Endodermal cell (in vitro differentiated cells): Measurements from ENCODE around the gene PRKCA. TPM values are rescaled to one million over a fixed set of nuclear protein-coding genes. Genes with fewer than 3 reads are reported as not detected.

Experiments
- DNase-seq: peaks from one replicate; pipeline ENCODE4 v3.0.0-alpha.2; 2017
- H3K27ac ChIP-seq: 2 replicates; pipeline ENCODE4 v1.5.1; 2013; ENCODE audit warnings: mild to moderate bottlenecking, low read depth, low read length, moderate library complexity
- H3K27me3 ChIP-seq: 2 replicates; pipeline ENCODE4 v1.6.1; 2013; ENCODE audit warnings: mild to moderate bottlenecking, low read length, moderate library complexity; ENCODE audit not compliant: insufficient read depth, control insufficient read depth, poor library complexity, severe bottlenecking
- H3K36me3 ChIP-seq: 2 replicates; pipeline ENCODE4 v1.7.0; 2013; ENCODE audit warnings: mild to moderate bottlenecking, low read length, moderate library complexity; ENCODE audit not compliant: control insufficient read depth, insufficient read depth
- H3K4me1 ChIP-seq: one replicate; pipeline ENCODE4 v1.7.0; 2013; ENCODE audit warnings: low read length; ENCODE audit not compliant: control insufficient read depth, insufficient read depth
- H3K4me3 ChIP-seq: 2 replicates; pipeline ENCODE4 v1.5.1; 2013; ENCODE audit warnings: mild to moderate bottlenecking, low read length, moderate library complexity
- H3K9ac ChIP-seq: 2 replicates; pipeline ENCODE4 v1.6.1; 2013; ENCODE audit warnings: mild to moderate bottlenecking, low read length, moderate library complexity; ENCODE audit not compliant: poor library complexity, severe bottlenecking; ENCODE audit errors: extremely low read depth
- H3K9me3 ChIP-seq: 2 replicates; pipeline ENCODE4 v1.6.1; 2013; ENCODE audit warnings: mild to moderate bottlenecking, low read length, moderate library complexity; ENCODE audit not compliant: control insufficient read depth
- H3K27ac Mint-ChIP-seq: 2 replicates; pipeline ENCODE4 v1.8.0; 2020; ENCODE audit warnings: mixed read lengths
- H3K27me3 Mint-ChIP-seq: 2 replicates; pipeline ENCODE4 v1.8.0; 2021; ENCODE audit warnings: mild to moderate bottlenecking, mixed read lengths; ENCODE audit not compliant: insufficient read depth
- H3K36me3 Mint-ChIP-seq: 2 replicates; pipeline ENCODE4 v1.8.0; 2020; ENCODE audit warnings: low read depth, mixed read lengths
- H3K4me1 Mint-ChIP-seq: 2 replicates; pipeline ENCODE4 v1.8.0; 2020; ENCODE audit warnings: mixed read lengths
- H3K4me3 Mint-ChIP-seq: 2 replicates; pipeline ENCODE4 v1.8.0; 2020; ENCODE audit warnings: mild to moderate bottlenecking, moderate library complexity, mixed read lengths
- H3K9me3 Mint-ChIP-seq: 2 replicates; pipeline ENCODE4 v1.8.0; 2020; ENCODE audit warnings: mild to moderate bottlenecking, mixed read lengths
- WGBS, 2 experiments: methylation state at CpG; one replicate each; pipeline versions ENCODE4 v1.1.5 to v1.1.7; 2013; ENCODE audit warnings: missing lambda C conversion rate in 2 of 2, mixed read lengths in 1 of 2; ENCODE audit not compliant: insufficient coverage in 1 of 2, insufficient read length in 1 of 2; 5-methylcytosine and 5-hydroxymethylcytosine counted together
- total RNA-seq, 2 donors: library from RNA; stranded (reverse); fragmentation: NEBNext Ultra II Directional in 1 of 2; extraction: Animal tissue kit (Norgen Biotek cat#: 25700) in 1 of 2; gene quantifications; 2 replicates in 1 of 2; 3 replicates in 1 of 2; pipeline ENCODE4 v1.2.1, GENCODE V29; 2021
- TF ChIP-seq, protein P1 (sequence below): fragments of 200-600 bp; sonication (generic); conservative IDR thresholded peaks from 2 replicates; pipeline ENCODE4 v1.5.0; 2021; ENCODE audit warnings: antibody characterized with exemption, mild to moderate bottlenecking

Gene PRKCA
- total RNA-seq, 2 donors from 2014 or later = 8.7 to 14.6 TPM

DNA sequence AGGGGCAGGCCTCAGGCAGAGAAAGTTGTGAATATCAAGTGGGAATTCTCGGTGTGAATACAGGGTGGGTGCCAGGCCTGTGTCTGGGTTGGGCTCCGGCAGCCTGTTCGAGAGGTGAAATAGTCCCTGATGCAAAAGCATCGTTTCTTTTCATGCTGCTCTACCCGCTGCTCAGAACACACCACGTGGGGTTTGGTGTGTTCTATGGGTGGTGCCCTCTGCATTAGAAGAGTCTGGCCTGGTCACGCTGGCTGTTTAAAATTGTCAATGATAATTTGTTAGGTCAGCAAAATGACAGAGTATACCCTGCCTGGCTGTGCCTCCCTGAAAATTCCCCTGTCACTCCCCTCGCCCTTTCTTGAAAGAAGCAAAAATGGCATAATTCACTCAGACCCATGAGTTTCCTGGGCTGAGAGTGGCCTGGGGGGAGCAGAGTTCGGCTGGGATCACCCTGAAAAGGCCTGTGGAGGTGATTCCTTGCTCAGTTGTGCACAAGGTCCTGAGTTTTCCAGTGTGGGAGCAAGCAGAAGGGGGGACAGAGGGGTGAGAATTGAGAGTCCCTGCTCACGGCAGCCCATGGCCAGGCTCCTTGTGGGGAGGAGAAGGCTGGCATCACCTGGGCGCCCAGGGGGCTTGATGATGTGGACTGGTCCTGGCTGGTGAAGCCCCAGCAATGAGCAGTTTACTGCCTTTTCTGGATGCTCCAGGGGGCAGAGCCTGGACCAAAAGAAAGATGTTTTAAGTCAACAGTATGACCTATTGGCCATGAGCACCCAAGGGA lies 535.7 kb downstream of the PRKCA start:
- no peaks in the 10 kb centered on the region for H3K36me3 ChIP-seq
- Mint-ChIP-seq H3K4me1 (no peaks in the 10 kb centered on the region), H3K27me3 (peaks cover 42% of the 10 kb centered on the region)

DNA sequence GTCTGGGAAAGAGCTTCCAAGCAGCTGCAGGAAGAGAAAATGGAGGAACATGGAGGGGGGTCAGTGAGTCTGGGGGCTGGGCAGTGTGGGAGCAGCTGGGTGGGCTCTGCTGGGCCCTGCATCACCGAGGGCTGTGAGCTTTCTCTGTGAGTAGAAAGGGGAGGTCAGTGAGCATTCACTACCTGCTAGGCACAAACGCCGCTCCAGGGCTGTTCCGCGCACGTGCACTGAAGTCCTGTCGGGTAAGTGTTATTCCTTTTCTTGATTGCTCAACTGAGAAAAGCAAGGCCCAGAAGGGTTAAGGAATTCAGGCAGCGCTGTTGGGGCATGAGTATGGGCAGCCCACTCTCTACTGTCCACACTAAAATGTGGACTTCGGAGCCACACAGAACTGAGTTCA lies 537.2 kb downstream of the PRKCA start:
- H3K36me3 Mint-ChIP-seq = no peaks in the 10 kb centered on the region
- peaks cover 20% of the 10 kb centered on the region for H3K27me3 ChIP-seq
- peaks cover 31% of the 10 kb centered on the region for H3K27me3 Mint-ChIP-seq
- no peak overlapping the region for H3K4me3 ChIP-seq
- no peaks in the 10 kb centered on the region for H3K9me3 ChIP-seq
- H3K27ac Mint-ChIP-seq = no peak overlapping the region
- H3K4me3 Mint-ChIP-seq = no peak overlapping the region
- no peaks in the 10 kb centered on the region for H3K4me1 Mint-ChIP-seq
- no peaks in the 10 kb centered on the region for H3K36me3 ChIP-seq
- H3K9me3 Mint-ChIP-seq = no peaks in the 10 kb centered on the region
- 93 to 100% methylated on average over 4 to 9 of the region's 9 CpGs for WGBS, 2 experiments
- H3K27ac ChIP-seq = no peak overlapping the region
- TF ChIP-seq, protein P1, sequence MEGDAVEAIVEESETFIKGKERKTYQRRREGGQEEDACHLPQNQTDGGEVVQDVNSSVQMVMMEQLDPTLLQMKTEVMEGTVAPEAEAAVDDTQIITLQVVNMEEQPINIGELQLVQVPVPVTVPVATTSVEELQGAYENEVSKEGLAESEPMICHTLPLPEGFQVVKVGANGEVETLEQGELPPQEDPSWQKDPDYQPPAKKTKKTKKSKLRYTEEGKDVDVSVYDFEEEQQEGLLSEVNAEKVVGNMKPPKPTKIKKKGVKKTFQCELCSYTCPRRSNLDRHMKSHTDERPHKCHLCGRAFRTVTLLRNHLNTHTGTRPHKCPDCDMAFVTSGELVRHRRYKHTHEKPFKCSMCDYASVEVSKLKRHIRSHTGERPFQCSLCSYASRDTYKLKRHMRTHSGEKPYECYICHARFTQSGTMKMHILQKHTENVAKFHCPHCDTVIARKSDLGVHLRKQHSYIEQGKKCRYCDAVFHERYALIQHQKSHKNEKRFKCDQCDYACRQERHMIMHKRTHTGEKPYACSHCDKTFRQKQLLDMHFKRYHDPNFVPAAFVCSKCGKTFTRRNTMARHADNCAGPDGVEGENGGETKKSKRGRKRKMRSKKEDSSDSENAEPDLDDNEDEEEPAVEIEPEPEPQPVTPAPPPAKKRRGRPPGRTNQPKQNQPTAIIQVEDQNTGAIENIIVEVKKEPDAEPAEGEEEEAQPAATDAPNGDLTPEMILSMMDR = no peak
- no peak for DNase-seq
- no peak overlapping the region for H3K9ac ChIP-seq
- H3K4me1 ChIP-seq = no peaks in the 10 kb centered on the region

More for the DNA sequence above, 535.7 kb downstream of the PRKCA start:
- no peak overlapping the region for H3K4me3 ChIP-seq
- no peak overlapping the region for H3K27ac ChIP-seq
- no peaks in the 10 kb centered on the region for H3K9me3 Mint-ChIP-seq
- WGBS, 2 experiments = 88% methylated on average over 6 to 11 of the region's 11 CpGs
- no peaks in the 10 kb centered on the region for H3K4me1 ChIP-seq
- TF ChIP-seq, protein P1 = no peak
- no peak overlapping the region for H3K27ac Mint-ChIP-seq
- H3K9ac ChIP-seq = no peak overlapping the region
- no peak for DNase-seq
- peaks cover 35% of the 10 kb centered on the region for H3K27me3 ChIP-seq
- no peak overlapping the region for H3K4me3 Mint-ChIP-seq
- H3K9me3 ChIP-seq = no peaks in the 10 kb centered on the region
- no peaks in the 10 kb centered on the region for H3K36me3 Mint-ChIP-seq

DNA sequence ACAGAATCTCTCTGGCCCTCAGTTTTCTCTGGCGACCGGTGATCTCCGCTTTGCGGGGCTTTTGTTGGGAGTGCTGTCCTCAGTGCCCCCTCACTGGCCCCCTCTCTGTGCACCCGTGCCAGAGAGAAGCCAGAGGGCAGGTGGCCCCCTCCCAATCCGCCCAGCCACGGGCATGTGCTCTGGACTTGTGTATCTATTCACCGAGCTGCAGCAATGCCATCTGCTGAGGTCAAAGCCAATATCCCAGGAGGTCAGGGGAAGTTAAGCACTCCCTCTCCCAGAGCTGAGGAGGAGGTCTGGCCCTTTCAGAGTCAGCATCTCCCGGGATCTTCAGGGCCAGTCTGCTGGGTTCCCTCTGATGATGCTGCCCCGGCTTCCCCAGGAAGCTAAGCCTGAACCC lies 537.6 kb downstream of the PRKCA start:
- Mint-ChIP-seq H3K27me3 (peaks cover 29% of the 10 kb centered on the region), H3K4me3 (no peak overlapping the region), H3K27ac (no peak overlapping the region), H3K9me3 (no peaks in the 10 kb centered on the region), H3K4me1 (no peaks in the 10 kb centered on the region), H3K36me3 (no peaks in the 10 kb centered on the region)
- peaks cover 17% of the 10 kb centered on the region for H3K27me3 ChIP-seq
- no peak overlapping the region for H3K27ac ChIP-seq
- WGBS, 2 experiments = 85 to 88% methylated on average over 8 to 10 of the region's 10 CpGs
- H3K4me1 ChIP-seq = no peaks in the 10 kb centered on the region
- H3K36me3 ChIP-seq = no peaks in the 10 kb centered on the region
- TF ChIP-seq, protein P1 = no peak
- no peak for DNase-seq
- H3K9ac ChIP-seq = no peak overlapping the region
- H3K9me3 ChIP-seq = no peaks in the 10 kb centered on the region
- no peak overlapping the region for H3K4me3 ChIP-seq
